PFSK-1 (cell line): ENCODE data around the gene KCNK6.

Source experiments
- POLR2AphosphoS5 ChIP-seq: IDR thresholded peaks from 2 replicates; pipeline ENCODE4 v1.6.1; 2012; ENCODE audit warnings: low read depth, mild to moderate bottlenecking, control low read depth, low read length, moderate library complexity
- TF ChIP-seq, protein P1 (sequence below), 2 experiments: IDR thresholded peaks; 2 replicates each; pipeline versions ENCODE4 v1.6.1 to v1.8.0; 2011 to 2012; ENCODE audit warnings: low read depth in 2 of 2, low read length in 2 of 2, control low read depth in 1 of 2, inconsistent platforms in 1 of 2, mild to moderate bottlenecking in 1 of 2, moderate library complexity in 1 of 2; ENCODE audit not compliant: insufficient read depth in 1 of 2

DNA sequence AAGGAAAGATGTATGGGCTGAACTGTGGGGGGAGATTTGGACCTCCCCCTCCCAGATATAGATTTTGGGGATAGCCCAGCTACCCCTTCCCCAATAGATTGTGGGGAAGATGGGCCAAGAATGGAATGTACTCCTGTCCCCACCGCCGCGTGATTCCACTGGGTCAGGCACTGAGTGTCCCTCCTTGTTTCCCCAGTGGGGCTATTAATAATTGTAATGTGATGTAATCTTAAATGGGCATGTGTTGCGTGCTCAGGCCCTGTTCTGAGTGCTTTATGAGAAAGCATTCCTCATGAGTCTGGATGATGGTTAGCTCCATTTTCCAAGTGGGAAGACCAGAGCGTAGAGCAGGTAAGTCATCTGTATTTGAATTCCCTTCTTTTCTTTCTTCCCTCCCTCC is 56.1 kb downstream of the KCNK6 start:
- TF ChIP-seq POLR2AphosphoS5 = no peak
- TF ChIP-seq, protein P1, sequence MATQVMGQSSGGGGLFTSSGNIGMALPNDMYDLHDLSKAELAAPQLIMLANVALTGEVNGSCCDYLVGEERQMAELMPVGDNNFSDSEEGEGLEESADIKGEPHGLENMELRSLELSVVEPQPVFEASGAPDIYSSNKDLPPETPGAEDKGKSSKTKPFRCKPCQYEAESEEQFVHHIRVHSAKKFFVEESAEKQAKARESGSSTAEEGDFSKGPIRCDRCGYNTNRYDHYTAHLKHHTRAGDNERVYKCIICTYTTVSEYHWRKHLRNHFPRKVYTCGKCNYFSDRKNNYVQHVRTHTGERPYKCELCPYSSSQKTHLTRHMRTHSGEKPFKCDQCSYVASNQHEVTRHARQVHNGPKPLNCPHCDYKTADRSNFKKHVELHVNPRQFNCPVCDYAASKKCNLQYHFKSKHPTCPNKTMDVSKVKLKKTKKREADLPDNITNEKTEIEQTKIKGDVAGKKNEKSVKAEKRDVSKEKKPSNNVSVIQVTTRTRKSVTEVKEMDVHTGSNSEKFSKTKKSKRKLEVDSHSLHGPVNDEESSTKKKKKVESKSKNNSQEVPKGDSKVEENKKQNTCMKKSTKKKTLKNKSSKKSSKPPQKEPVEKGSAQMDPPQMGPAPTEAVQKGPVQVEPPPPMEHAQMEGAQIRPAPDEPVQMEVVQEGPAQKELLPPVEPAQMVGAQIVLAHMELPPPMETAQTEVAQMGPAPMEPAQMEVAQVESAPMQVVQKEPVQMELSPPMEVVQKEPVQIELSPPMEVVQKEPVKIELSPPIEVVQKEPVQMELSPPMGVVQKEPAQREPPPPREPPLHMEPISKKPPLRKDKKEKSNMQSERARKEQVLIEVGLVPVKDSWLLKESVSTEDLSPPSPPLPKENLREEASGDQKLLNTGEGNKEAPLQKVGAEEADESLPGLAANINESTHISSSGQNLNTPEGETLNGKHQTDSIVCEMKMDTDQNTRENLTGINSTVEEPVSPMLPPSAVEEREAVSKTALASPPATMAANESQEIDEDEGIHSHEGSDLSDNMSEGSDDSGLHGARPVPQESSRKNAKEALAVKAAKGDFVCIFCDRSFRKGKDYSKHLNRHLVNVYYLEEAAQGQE (IDR thresholded peaks at IDR 0.05; ENCODE audit: insufficient read depth in 1 of 2, low read depth in 2 of 2, low read length in 2 of 2) = no peak
